ENCODE measurements around the gene ZNF614. TPM values are rescaled to one million over a fixed set of nuclear protein-coding genes. Genes with fewer than 3 reads are reported as not detected.
A peak's percentile ranks its signal among the peaks of the same experiment; 100 is the strongest.

ZNF614 gene
- total and polyA plus RNA-seq, 9 of the 15 experiments (the other 6 are each of a cell fraction or from before 2014, with no cell fraction given) = 4.9 to 16.3 (median 11.4) TPM

GRCh38 chr19:52007806-52008557 lies 20.2 kb downstream of the ZNF614 start, which contains the start of gene ZNF615 (continued):
- no peak for TF ChIP-seq ZNF76 (CRISPR knock-in tag; IDR thresholded peaks at IDR 0.05; ENCODE audit: borderline replicate concordance)
- TF ChIP-seq ZNF592 (IDR thresholded peaks at IDR 0.05) = no peak
- no peak for TF ChIP-seq HOXB6 (CRISPR knock-in tag; IDR thresholded peaks at IDR 0.05; ENCODE audit: borderline replicate concordance)
- no peak for TF ChIP-seq KLF16 (IDR thresholded peaks at IDR 0.05)
- TF ChIP-seq KDM2B (CRISPR knock-in tag; IDR thresholded peaks at IDR 0.05) = no peak
- TF ChIP-seq DPF2 (IDR thresholded peaks at IDR 0.05) = no peak; the same call in 1 of the 2 replicates
- TF ChIP-seq SIX5 (IDR thresholded peaks at IDR 0.05; ENCODE audit: borderline replicate concordance in 1 of 2, insufficient read depth in 1 of 2, low read depth in 1 of 2, low read length in 2 of 2) = peak; percentile 52 to 61; a peak in 3 of 4 replicates
- TF ChIP-seq FOXJ2 (tag; IDR thresholded peaks at IDR 0.05) = 0 out of 2 replicates have a peak, but pooled peaks have one; percentile 24
- TF ChIP-seq MEIS2 (IDR thresholded peaks at IDR 0.05; ENCODE audit: partially characterized antibody) = no peak
- TF ChIP-seq ZNF589 (CRISPR knock-in tag; IDR thresholded peaks at IDR 0.05; ENCODE audit: low read depth) = no peak
- peak; percentile 90 for TF ChIP-seq SAP30 (IDR thresholded peaks at IDR 0.05; ENCODE audit: borderline replicate concordance, insufficient read depth, low read depth, low read length, poor library complexity, severe bottlenecking)
- no peak for TF ChIP-seq ELF1 (tag; IDR thresholded peaks at IDR 0.05)
- no peak for TF ChIP-seq ZSCAN32 (CRISPR knock-in tag; IDR thresholded peaks at IDR 0.05)
- 0 out of 2 replicates have a peak, but pooled peaks have one; percentile 32 for TF ChIP-seq BCOR (IDR thresholded peaks at IDR 0.05)
- TF ChIP-seq ARNT (IDR thresholded peaks at IDR 0.05) = no peak
- TF ChIP-seq TCF7 (IDR thresholded peaks at IDR 0.05; ENCODE audit: borderline replicate concordance) = no peak
- peak; percentile 60; the same call in 1 of the 2 replicates for TF ChIP-seq CHAMP1 (IDR thresholded peaks at IDR 0.05)
- no peak for TF ChIP-seq TCF15 (CRISPR knock-in tag; IDR thresholded peaks at IDR 0.05)
- no peak for TF ChIP-seq TEAD2 (tag; IDR thresholded peaks at IDR 0.05)
- TF ChIP-seq, protein P1, sequence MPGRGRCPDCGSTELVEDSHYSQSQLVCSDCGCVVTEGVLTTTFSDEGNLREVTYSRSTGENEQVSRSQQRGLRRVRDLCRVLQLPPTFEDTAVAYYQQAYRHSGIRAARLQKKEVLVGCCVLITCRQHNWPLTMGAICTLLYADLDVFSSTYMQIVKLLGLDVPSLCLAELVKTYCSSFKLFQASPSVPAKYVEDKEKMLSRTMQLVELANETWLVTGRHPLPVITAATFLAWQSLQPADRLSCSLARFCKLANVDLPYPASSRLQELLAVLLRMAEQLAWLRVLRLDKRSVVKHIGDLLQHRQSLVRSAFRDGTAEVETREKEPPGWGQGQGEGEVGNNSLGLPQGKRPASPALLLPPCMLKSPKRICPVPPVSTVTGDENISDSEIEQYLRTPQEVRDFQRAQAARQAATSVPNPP (IDR thresholded peaks at IDR 0.05; ENCODE audit: borderline replicate concordance, insufficient read depth, insufficient read length) = no peak

All from K562 (cell line).